Limb (tissue), 2 donors: ENCODE measurements around the gene OSGIN1.
A peak's percentile ranks its signal among the peaks of the same experiment; 100 is the strongest.

ENCODE experiments used
- DNase-seq, 2 donors: peaks; one replicate each; pipeline ENCODE4 v3.0.0-alpha.2; 2016; ENCODE audit errors: extremely low spot score in 2 of 2

OSGIN1 gene

GRCh38 chr16:83958137-83958845 lies 5.3 kb downstream of the OSGIN1 start:
- no peak for DNase-seq

- no peak for DNase-seq
These were observed 6.0 kb downstream of the OSGIN1 start for GRCh38 chr16:83958846-83959565.

- DNase-seq = no peak
These were observed 6.8 kb downstream of the OSGIN1 start for GRCh38 chr16:83959656-83960434.

GRCh38 chr16:83960521-83961249 lies 7.6 kb downstream of the OSGIN1 start:
- DNase-seq = no peak

- no peak for DNase-seq
These were observed 8.6 kb downstream of the OSGIN1 start for GRCh38 chr16:83961591-83961990.

GRCh38 chr16:83963277-83964119 lies 10.5 kb downstream of the OSGIN1 start:
- DNase-seq = no peak

GRCh38 chr16:83964684-83965443 lies 11.8 kb downstream of the OSGIN1 start:
- no peak for DNase-seq

GRCh38 chr16:83965444-83966152 lies 12.6 kb downstream of the OSGIN1 start:
- DNase-seq = no peak

GRCh38 chr16:83966153-83966696 lies 13.2 kb downstream of the OSGIN1 start:
- DNase-seq = no peak

- DNase-seq = no peak
These were observed 14.1 kb downstream of the OSGIN1 start for GRCh38 chr16:83967091-83967490.

- peak in 1 of 2 donors; percentile 80 for DNase-seq
These were observed 14.8 kb downstream of the OSGIN1 start, which contains the start of gene NECAB2 for GRCh38 chr16:83967838-83968305. Gene NECAB2 (plus strand): TSS chr16:83968244. CDS start chr16:83968649, 405 bp downstream.

- peak in 1 of 2 donors; percentile 56 for DNase-seq
These were observed 15.3 kb downstream of the OSGIN1 start for GRCh38 chr16:83968306-83968851.

- DNase-seq = no peak
These were observed 16.0 kb downstream of the OSGIN1 start for GRCh38 chr16:83968891-83969649.

GRCh38 chr16:83969771-83970429 lies 16.9 kb downstream of the OSGIN1 start:
- no peak for DNase-seq

- DNase-seq = no peak
These were observed 17.4 kb downstream of the OSGIN1 start for GRCh38 chr16:83970430-83970815.

GRCh38 chr16:83971165-83972130 lies 18.4 kb downstream of the OSGIN1 start:
- no peak for DNase-seq
